Lower leg skin (tissue), 3 donors: ENCODE data around the gene TUBA1A.

Experiments
- POLR2A ChIP-seq, 2 donors: fragments of 450-650 bp; IDR thresholded peaks; one replicate each; pipeline ENCODE4 v1.6.1; 2016 to 2017; ENCODE audit warnings: antibody characterized with exemption in 2 of 2, mild to moderate bottlenecking in 1 of 2, moderate library complexity in 1 of 2
- TF ChIP-seq, protein P1 (sequence below), 3 donors: fragments of 450-650 bp; IDR thresholded peaks; one replicate each; pipeline ENCODE4 v1.5.1; 2016; ENCODE audit warnings: antibody characterized with exemption in 3 of 3, mild to moderate bottlenecking in 3 of 3, moderate library complexity in 2 of 3

DNA sequence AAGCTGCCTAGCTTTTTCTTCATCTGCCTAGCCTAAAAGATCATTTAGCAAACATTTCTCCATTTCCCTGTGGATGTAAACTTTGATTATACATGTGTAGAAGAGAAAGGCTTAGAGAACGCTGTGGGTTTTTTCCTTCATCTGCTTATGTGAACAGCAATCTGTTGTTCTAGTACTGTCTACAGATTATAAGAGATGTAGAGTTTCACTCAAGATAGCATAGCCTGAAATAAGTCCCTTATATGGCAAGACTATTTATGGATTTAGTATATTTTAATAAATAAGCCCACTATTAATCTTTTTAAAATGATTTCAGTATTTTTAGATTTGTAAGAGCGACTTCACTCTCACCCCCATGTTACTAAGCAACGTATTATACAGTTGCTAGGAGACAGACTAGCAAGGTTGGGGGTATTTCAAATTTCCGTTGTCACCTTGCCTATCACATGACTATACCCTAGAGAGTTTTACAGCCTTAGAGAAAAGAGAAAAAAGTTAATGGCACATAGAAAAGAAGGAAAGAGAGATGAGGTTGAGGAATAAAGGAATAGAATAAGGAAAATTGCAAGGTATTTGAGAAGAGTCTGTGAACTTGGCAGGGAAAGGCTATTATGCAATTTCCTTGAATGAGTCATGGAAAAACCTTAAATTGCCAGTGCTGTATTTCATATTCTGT is 12.2 kb upstream of the TUBA1A start:
- TF ChIP-seq, protein P1, sequence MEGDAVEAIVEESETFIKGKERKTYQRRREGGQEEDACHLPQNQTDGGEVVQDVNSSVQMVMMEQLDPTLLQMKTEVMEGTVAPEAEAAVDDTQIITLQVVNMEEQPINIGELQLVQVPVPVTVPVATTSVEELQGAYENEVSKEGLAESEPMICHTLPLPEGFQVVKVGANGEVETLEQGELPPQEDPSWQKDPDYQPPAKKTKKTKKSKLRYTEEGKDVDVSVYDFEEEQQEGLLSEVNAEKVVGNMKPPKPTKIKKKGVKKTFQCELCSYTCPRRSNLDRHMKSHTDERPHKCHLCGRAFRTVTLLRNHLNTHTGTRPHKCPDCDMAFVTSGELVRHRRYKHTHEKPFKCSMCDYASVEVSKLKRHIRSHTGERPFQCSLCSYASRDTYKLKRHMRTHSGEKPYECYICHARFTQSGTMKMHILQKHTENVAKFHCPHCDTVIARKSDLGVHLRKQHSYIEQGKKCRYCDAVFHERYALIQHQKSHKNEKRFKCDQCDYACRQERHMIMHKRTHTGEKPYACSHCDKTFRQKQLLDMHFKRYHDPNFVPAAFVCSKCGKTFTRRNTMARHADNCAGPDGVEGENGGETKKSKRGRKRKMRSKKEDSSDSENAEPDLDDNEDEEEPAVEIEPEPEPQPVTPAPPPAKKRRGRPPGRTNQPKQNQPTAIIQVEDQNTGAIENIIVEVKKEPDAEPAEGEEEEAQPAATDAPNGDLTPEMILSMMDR (IDR thresholded peaks at IDR 0.05): no peak
- no peak for TF ChIP-seq POLR2A (IDR thresholded peaks at IDR 0.05)
